Measurements from ENCODE around the gene MICU1.

GRCh38 chr10:72353965-72354355, 271.9 kb downstream of the MICU1 start:
- TF ChIP-seq ZNF274 (IDR thresholded peaks at IDR 0.05; ENCODE audit: low read depth, low read length) (no peak), YY1 (IDR thresholded peaks at IDR 0.05; ENCODE audit: insufficient read depth, insufficient read length) (no peak)

Measured in NT2/D1 (cell line).